HepG2 (cell line): ENCODE data around the gene RPS6KC1. TPM values are rescaled to one million over a fixed set of nuclear protein-coding genes. Genes with fewer than 3 reads are reported as not detected.

Experiments used
- ATAC-seq: fragments of 200-7000 bp; cut with Tn5 transposase; 3 replicates; pipeline ENCODE4 v1.9.1; 2020; ENCODE audit warnings: mild to moderate bottlenecking, moderate library complexity
- BruUV-seq: library from RNA; stranded (reverse); fragments of 400-500 nt; replicated peaks from 2 replicates; lab custom pipeline; 2021; lab: Mats Ljungman, UMichigan
- CTCF ChIA-PET: fragments of 300-600 bp; formaldehyde crosslinking; extraction: SDS; loops from one replicate; lab custom pipeline; 2021; ENCODE audit warnings: low total read pairs, inconsistent platforms, low intra/inter-chr PET ratio; lab: Yijun Ruan, JAX
- POLR2A ChIA-PET: fragments of 350-600 bp; sonication (Branson Sonifier 250); formaldehyde crosslinking; loops from one replicate; lab custom pipeline; 2020; ENCODE audit warnings: antibody characterized with exemption, inconsistent platforms; lab: Yijun Ruan, JAX
- DNase-seq: peaks from one replicate; pipeline ENCODE4 v3.0.0-alpha.2; 2015; ENCODE audit warnings: low spot score
- FAIRE-seq: peaks from 3 replicates; lab custom pipeline; 2011; peaks lifted over from hg19 to GRCh38; lab: Jason Lieb, UNC
- H2AFZ ChIP-seq: one replicate; pipeline ENCODE4 v1.6.1; 2011; ENCODE audit warnings: low read length, inconsistent platforms
- H3K27ac ChIP-seq: fragments of 300-600 bp; 3 replicates; pipeline ENCODE4 v1.8.0; 2011; ENCODE audit warnings: mixed run types, mild to moderate bottlenecking, mixed read lengths, low read length, inconsistent platforms; ENCODE audit not compliant: insufficient read depth; ENCODE audit errors: extremely low read length
- H3K27me3 ChIP-seq, 2 experiments: fragments of 200-600 bp in 1 of 2; 2 replicates in 1 of 2; 3 replicates in 1 of 2; pipeline versions ENCODE4 v1.6.0 to v1.8.0; 2011; ENCODE audit warnings: low read length in 2 of 2, mild to moderate bottlenecking in 2 of 2, moderate library complexity in 2 of 2, inconsistent platforms in 1 of 2; ENCODE audit not compliant: insufficient read depth in 2 of 2, control insufficient read depth in 1 of 2
- H3K36me3 ChIP-seq, 2 experiments: fragments of 200-600 bp in 1 of 2; replicated peaks in 1 of 2; 2 replicates in 1 of 2; 3 replicates in 1 of 2; pipeline versions ENCODE4 v1.5.1 to v1.8.0; 2011; ENCODE audit warnings: low read length in 2 of 2, inconsistent platforms in 1 of 2; ENCODE audit not compliant: insufficient read depth in 2 of 2, control insufficient read depth in 1 of 2
- H3K4me1 ChIP-seq: 2 replicates; pipeline ENCODE4 v1.5.1; 2012; ENCODE audit warnings: low read length, inconsistent platforms; ENCODE audit not compliant: insufficient read depth
- H3K4me2 ChIP-seq: 2 replicates; pipeline ENCODE4 v1.6.0; 2011; ENCODE audit warnings: low read depth, low read length, inconsistent platforms
- H3K4me3 ChIP-seq, 3 experiments: fragments of 200-600 bp in 1 of 3; sonication (generic), shearing (Covaris generic) in 1 of 3; replicated peaks in 1 of 3; 2 replicates each; pipeline ENCODE4 v1.5.1; 2011 to 2016; ENCODE audit warnings: low read length in 3 of 3, inconsistent platforms in 2 of 3, low read depth in 2 of 3, mild to moderate bottlenecking in 2 of 3, control low read depth in 1 of 3, mixed read lengths in 1 of 3; ENCODE audit not compliant: insufficient read depth in 1 of 3
- H3K79me2 ChIP-seq: one replicate; pipeline ENCODE4 v1.6.1; 2011; ENCODE audit warnings: low read length, inconsistent platforms; ENCODE audit not compliant: insufficient read depth
- H3K9ac ChIP-seq: 2 replicates; pipeline ENCODE4 v1.6.0; 2011; ENCODE audit warnings: mild to moderate bottlenecking, low read depth, low read length, inconsistent platforms; ENCODE audit not compliant: insufficient read depth
- H3K9me3 ChIP-seq: 2 replicates; pipeline ENCODE4 v1.5.1; 2012; ENCODE audit warnings: mild to moderate bottlenecking, low read length
- H4K20me1 ChIP-seq: 2 replicates; pipeline ENCODE4 v1.6.0; 2011; ENCODE audit warnings: inconsistent platforms, mild to moderate bottlenecking, low read length, moderate library complexity; ENCODE audit not compliant: insufficient read depth
- BCLAF1 ChIP-seq: fragments of 450-650 bp; IDR thresholded peaks from 2 replicates; pipeline ENCODE4 v1.6.1; 2017; ENCODE audit warnings: mild to moderate bottlenecking
- FOXP1 ChIP-seq, 2 experiments: fragments of 450-650 bp in 1 of 2; IDR thresholded peaks; 2 replicates each; pipeline ENCODE4 v1.6.1; 2017 to 2018; ENCODE audit warnings: antibody characterized with exemption in 1 of 2
- GABPA ChIP-seq, 2 experiments: IDR thresholded peaks; 2 replicates each; pipeline ENCODE4 v1.6.1; 2011 to 2016; ENCODE audit warnings: low read depth in 2 of 2, low read length in 1 of 2, missing biosample characterization in 1 of 2, missing genetic modification characterization in 1 of 2
- HNRNPLL ChIP-seq: fragments of 200-400 bp; formaldehyde crosslinking; IDR thresholded peaks from 2 replicates; pipeline ENCODE4 v1.6.1; 2017; ENCODE audit warnings: mild to moderate bottlenecking, low read depth, low read length; ENCODE audit not compliant: poor library complexity, severe bottlenecking
- ISL2 ChIP-seq: sonication (generic); formaldehyde crosslinking; IDR thresholded peaks from 2 replicates; pipeline ENCODE4 v1.5.0; 2020; ENCODE audit warnings: missing genetic modification reagents
- PPARG ChIP-seq: conservative IDR thresholded peaks from 2 replicates; pipeline ENCODE4 v1.6.1; 2016; ENCODE audit warnings: missing biosample characterization, missing genetic modification reagents
- RARA ChIP-seq: IDR thresholded peaks from 2 replicates; pipeline ENCODE4 v1.6.1; 2016; ENCODE audit warnings: missing genetic modification reagents, missing compliant biosample characterization
- SAP130 ChIP-seq: IDR thresholded peaks from 2 replicates; pipeline ENCODE4 v1.6.1; 2016; ENCODE audit warnings: low read depth
- SOX13 ChIP-seq, 3 experiments: fragments of 450-650 bp in 1 of 3; sonication (generic) in 1 of 3; formaldehyde crosslinking in 1 of 3; IDR thresholded peaks in 2 of 3; conservative IDR thresholded peaks in 1 of 3; 2 replicates each; pipeline versions ENCODE4 v1.5.0 to v1.6.1; 2016 to 2020; ENCODE audit warnings: antibody characterized with exemption in 1 of 3, mild to moderate bottlenecking in 1 of 3, missing compliant biosample characterization in 1 of 3, missing genetic modification reagents in 1 of 3, moderate library complexity in 1 of 3
- SOX5 ChIP-seq: IDR thresholded peaks from 2 replicates; pipeline ENCODE4 v1.6.1; 2016; ENCODE audit warnings: borderline replicate concordance
- ZNF501 ChIP-seq: sonication (generic); formaldehyde crosslinking; IDR thresholded peaks from 2 replicates; pipeline ENCODE4 v1.5.1; 2020; ENCODE audit warnings: mild to moderate bottlenecking, moderate library complexity, missing genetic modification reagents
- ZNF607 ChIP-seq: sonication (generic); formaldehyde crosslinking; IDR thresholded peaks from 2 replicates; pipeline ENCODE4 v1.5.1; 2020; ENCODE audit warnings: missing genetic modification reagents, mild to moderate bottlenecking, borderline replicate concordance
- WGBS: methylation state at CpG from one replicate; pipeline ENCODE4 v1.1.6; 2017; ENCODE audit warnings: low lambda C conversion rate; 5-methylcytosine and 5-hydroxymethylcytosine counted together
- in situ Hi-C: cut with HindIII; loops from 2 replicates; pipeline ENCODE4 v1.10.0; 2017; ENCODE audit warnings: low pct_unique_long_range_greater_than_20kb; ENCODE audit not compliant: extremely low pct_ligation_motif_present
- intact Hi-C: fragments of 100-400 bp; cut with micrococcal nuclease; formaldehyde crosslinking; loops from one replicate; pipeline ENCODE4 v1.10.0; 2022; ENCODE audit not compliant: unreplicated experiment
- polyA plus RNA-seq, 8 experiments: library from polyadenylated mRNA; depleted of rRNA in 3 of 8; stranded (reverse) in 7 of 8; unstranded in 1 of 8; fragments of >200 nt; fragmentation: Illumina TruSeq in 4 of 8; extraction: Trizol in 4 of 8; gene quantifications; 2 replicates each; pipeline versions ENCODE4 v1.2.1 to v1.2.3, GENCODE V29; 2011 to 2016; ENCODE audit warnings: low read depth in 4 of 8, missing spikeins in 1 of 8, mixed read lengths in 1 of 8; ENCODE audit not compliant: insufficient read depth in 1 of 8
- total RNA-seq, 5 experiments: library from RNA; depleted of rRNA; stranded (reverse); fragments of >200 nt; fragmentation: Illumina TruSeq; extraction: Trizol; gene quantifications; 2 replicates each; pipeline ENCODE4 v1.2.3, GENCODE V29; 2016; ENCODE audit warnings: low read depth in 1 of 5

Gene RPS6KC1
- total and polyA plus RNA-seq, 2 of the 13 experiments (the other 11 are each of a cell fraction or from before 2014, with no cell fraction given), result 11.0 to 25.2 TPM

GRCh38 chr1:213138391-213138790 lies 87.3 kb downstream of the RPS6KC1 start:
- no TSS peak for BruUV-seq
- H3K27me3 ChIP-seq, result no peaks in the 10 kb centered on the region
- 79% methylated on average over 4 of the region's 4 CpGs for WGBS
- peak overlapping the region; percentile 60 for H3K27ac ChIP-seq
- peaks cover 36% of the 10 kb centered on the region for H3K4me1 ChIP-seq
- peaks cover 14% of the 10 kb centered on the region for H3K79me2 ChIP-seq
- no peak overlapping the region for H3K9ac ChIP-seq
- intact Hi-C loops, result no loop called here
- H3K36me3 ChIP-seq, result no peaks in the 10 kb centered on the region
- ChIA-PET POLR2A (no interaction called here), CTCF (no interaction called here)
- H3K4me2 ChIP-seq, result peak overlapping the region; percentile 13; the same call in 1 of the 2 replicates
- no peak for FAIRE-seq
- DNase-seq, result peak; percentile 24
- in situ Hi-C loops, result no loop called here
- H3K4me3 ChIP-seq, result no peak overlapping the region; a peak in 1 of 6 replicates
- H2AFZ ChIP-seq, result no peak overlapping the region
- H3K9me3 ChIP-seq, result no peaks in the 10 kb centered on the region
- no peak; the same call in 1 of the 3 replicates for ATAC-seq
- TF ChIP-seq SOX13 (IDR thresholded peaks at IDR 0.05) (0 out of 2 replicates have a peak, but pooled peaks have one; percentile 19), SOX13 (CRISPR knock-in tag; conservative IDR thresholded peaks at IDR 0.05 in 1 of 2, IDR thresholded peaks at IDR 0.05 in 1 of 2) (peak in 1 of 2 experiments; percentile 94; a peak in 2 of 4 replicates), SOX5 (CRISPR knock-in tag) (peak; percentile 78), RARA (no peak), FOXP1 (IDR thresholded peaks at IDR 0.05) (no peak), FOXP1 (CRISPR knock-in tag; IDR thresholded peaks at IDR 0.05) (0 out of 2 replicates have a peak, but pooled peaks have one; percentile 20), SAP130 (CRISPR knock-in tag) (0 out of 2 replicates have a peak, but pooled peaks have one; percentile 6), ISL2 (no peak), ZNF607 (no peak), PPARG (CRISPR knock-in tag) (no peak), GABPA (IDR thresholded peaks at IDR 0.05; ENCODE audit: low read depth, low read length) (no peak), GABPA (CRISPR knock-in tag; IDR thresholded peaks at IDR 0.05; ENCODE audit: low read depth) (no peak), HNRNPLL (no peak), BCLAF1 (no peak), ZNF501 (CRISPR knock-in tag) (no peak)
- no peaks in the 10 kb centered on the region for H4K20me1 ChIP-seq
